SK-N-SH treated with all-trans-retinoic acid at 6 μM for 48 hours (cell line): ENCODE measurements around the gene CEP20.

Experiments
- ATAC-seq: fragments of 200-7000 bp; cut with Tn5 transposase; 3 replicates; pipeline ENCODE4 v1.9.1; 2020; ENCODE audit warnings: mild to moderate bottlenecking, moderate library complexity
- ARNTL ChIP-seq: fragments of 450-650 bp; formaldehyde crosslinking; IDR thresholded peaks from 2 replicates; pipeline ENCODE4 v1.5.0; 2020; ENCODE audit warnings: low read depth, mild to moderate bottlenecking, moderate library complexity, borderline replicate concordance
- BACH2 ChIP-seq: fragments of 250-450 bp; sonication (Bioruptor Pico); IDR thresholded peaks from 2 replicates; pipeline ENCODE4 v1.9.0; 2021; ENCODE audit warnings: mild to moderate bottlenecking, borderline replicate concordance
- CSDC2 ChIP-seq: fragments of 250-450 bp; sonication (Bioruptor Pico); IDR thresholded peaks from 2 replicates; pipeline ENCODE4 v1.5.0; 2020; ENCODE audit warnings: mild to moderate bottlenecking, moderate library complexity
- ESRRG ChIP-seq: fragments of 250-450 bp; sonication (Bioruptor Pico); IDR thresholded peaks from 2 replicates; pipeline ENCODE4 v1.6.1; 2021; ENCODE audit warnings: mild to moderate bottlenecking
- GLIS3 ChIP-seq: fragments of 250-450 bp; sonication (Bioruptor Pico); IDR thresholded peaks from 2 replicates; pipeline ENCODE4 v1.5.0; 2020; ENCODE audit warnings: mild to moderate bottlenecking, moderate library complexity
- ISL1 ChIP-seq: fragments of 250-450 bp; sonication (Bioruptor Pico); IDR thresholded peaks from 2 replicates; pipeline ENCODE4 v2.1.2; 2022; ENCODE audit warnings: mild to moderate bottlenecking, moderate library complexity
- OSR1 ChIP-seq: fragments of 250-450 bp; sonication (Bioruptor Pico); IDR thresholded peaks from 2 replicates; pipeline ENCODE4 v1.8.0; 2022; ENCODE audit warnings: moderate library complexity, mild to moderate bottlenecking, inconsistent platforms
- PPARA ChIP-seq: fragments of 250-450 bp; sonication (Bioruptor Pico); IDR thresholded peaks from 2 replicates; pipeline ENCODE4 v1.5.0; 2020; ENCODE audit warnings: mild to moderate bottlenecking, borderline replicate concordance
- RARB ChIP-seq: fragments of 250-450 bp; sonication (Bioruptor Pico); IDR thresholded peaks from 2 replicates; pipeline ENCODE4 v1.8.0; 2021; ENCODE audit warnings: mild to moderate bottlenecking, moderate library complexity
- SNAI2 ChIP-seq: fragments of 250-450 bp; sonication (Bioruptor Pico); IDR thresholded peaks from 2 replicates; pipeline ENCODE4 v1.5.0; 2020; ENCODE audit warnings: mild to moderate bottlenecking, moderate library complexity
- TCF4 ChIP-seq: fragments of 250-450 bp; sonication (Bioruptor Pico); IDR thresholded peaks from 2 replicates; pipeline ENCODE4 v1.8.0; 2021; ENCODE audit warnings: mild to moderate bottlenecking, moderate library complexity, borderline replicate concordance
- TOX ChIP-seq: fragments of 250-450 bp; sonication (Bioruptor Pico); IDR thresholded peaks from 2 replicates; pipeline ENCODE4 v1.8.0; 2021; ENCODE audit warnings: mild to moderate bottlenecking, moderate library complexity, borderline replicate concordance
- ZC3H10 ChIP-seq: fragments of 250-450 bp; sonication (Bioruptor Pico); IDR thresholded peaks from 2 replicates; pipeline ENCODE4 v1.5.1; 2021; ENCODE audit warnings: mild to moderate bottlenecking, moderate library complexity
- ZFP3 ChIP-seq: fragments of 250-450 bp; sonication (Bioruptor Pico); IDR thresholded peaks from 2 replicates; pipeline ENCODE4 v1.5.0; 2020; ENCODE audit warnings: mild to moderate bottlenecking, moderate library complexity
- ZFP30 ChIP-seq: fragments of 450-650 bp; formaldehyde crosslinking; IDR thresholded peaks from 2 replicates; pipeline ENCODE4 v1.5.0; 2022; ENCODE audit warnings: mild to moderate bottlenecking, moderate library complexity
- ZNF565 ChIP-seq: fragments of 450-650 bp; formaldehyde crosslinking; conservative IDR thresholded peaks from 2 replicates; pipeline ENCODE4 v1.5.0; 2020; ENCODE audit warnings: low read depth, mild to moderate bottlenecking, moderate library complexity
- ZNF70 ChIP-seq: fragments of 450-650 bp; formaldehyde crosslinking; IDR thresholded peaks from 2 replicates; pipeline ENCODE4 v1.5.0; 2020; ENCODE audit warnings: mild to moderate bottlenecking, moderate library complexity
- ZNF8 ChIP-seq: fragments of 450-650 bp; formaldehyde crosslinking; IDR thresholded peaks from 2 replicates; pipeline ENCODE4 v1.5.0; 2020; ENCODE audit warnings: mild to moderate bottlenecking, moderate library complexity
- TF ChIP-seq, protein P1 (sequence below): fragments of 250-450 bp; sonication (Bioruptor Pico); IDR thresholded peaks from 2 replicates; pipeline ENCODE4 v1.8.0; 2021; ENCODE audit warnings: low read depth, mild to moderate bottlenecking, moderate library complexity, borderline replicate concordance
- TF ChIP-seq, protein P2 (sequence below): fragments of 250-450 bp; sonication (Bioruptor Pico); IDR thresholded peaks from 2 replicates; pipeline ENCODE4 v1.5.1; 2020; ENCODE audit warnings: low read depth, mild to moderate bottlenecking, moderate library complexity
- TF ChIP-seq, protein P3 (sequence below): fragments of 250-450 bp; sonication (Bioruptor Pico); IDR thresholded peaks from 2 replicates; pipeline ENCODE4 v1.5.1; 2021; ENCODE audit warnings: mild to moderate bottlenecking, moderate library complexity
- TF ChIP-seq, protein P4 (sequence below): fragments of 250-450 bp; sonication (Bioruptor Pico); IDR thresholded peaks from 2 replicates; pipeline ENCODE4 v1.5.0; 2020; ENCODE audit warnings: mild to moderate bottlenecking, moderate library complexity

Gene CEP20

DNA sequence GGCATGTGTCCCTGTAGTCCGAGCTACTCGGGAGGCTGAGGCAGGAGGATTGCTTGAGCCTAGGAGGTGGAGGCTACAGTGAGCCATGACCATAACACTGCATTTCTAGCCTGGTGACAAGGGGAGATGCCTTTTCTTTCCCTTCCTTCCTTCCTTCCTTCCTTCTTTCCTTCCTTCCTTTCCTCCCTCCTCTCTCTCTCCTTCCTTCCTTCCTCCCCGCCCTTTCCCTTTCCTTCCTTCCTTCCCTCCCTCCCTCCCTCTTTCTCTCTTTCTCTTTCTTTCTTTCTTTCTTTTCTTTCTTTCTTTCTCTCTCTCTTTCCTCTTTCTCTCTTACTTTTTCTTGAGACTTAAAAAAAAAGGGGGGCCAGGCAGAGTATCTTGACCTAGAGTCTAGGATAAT is 3.1 kb upstream of the CEP20 start:
- no peak for ATAC-seq
- TF ChIP-seq ESRRG (CRISPR knock-in tag): no peak
- TF ChIP-seq ZNF70 (CRISPR knock-in tag): no peak
- TF ChIP-seq OSR1 (CRISPR knock-in tag): no peak
- no peak for TF ChIP-seq RARB (CRISPR knock-in tag)

DNA sequence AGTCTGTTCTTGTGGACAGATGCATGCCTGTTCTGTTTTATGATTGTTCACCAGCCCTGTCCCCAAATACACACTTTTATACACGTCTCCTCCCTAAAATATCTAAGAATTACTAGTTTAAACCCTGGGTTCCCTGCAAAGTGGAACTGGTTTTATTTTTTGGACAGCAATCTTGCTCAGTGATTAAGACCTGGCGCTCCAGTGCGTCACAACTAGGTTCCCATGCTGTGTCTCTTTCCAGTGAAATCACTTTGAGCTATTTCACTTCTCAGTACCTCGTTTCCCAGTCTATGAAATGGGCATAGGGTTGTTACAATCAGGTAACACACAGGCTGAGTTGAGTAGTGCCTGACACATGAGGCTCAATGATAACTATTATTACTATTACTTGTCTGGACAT is 1.1 kb downstream of the CEP20 start:
- ATAC-seq: no peak
- TF ChIP-seq SNAI2: no peak
- TF ChIP-seq CSDC2 (CRISPR knock-in tag): no peak
- no peak for TF ChIP-seq ZNF70 (CRISPR knock-in tag)
- TF ChIP-seq ZC3H10: no peak
- no peak for TF ChIP-seq ZNF8 (CRISPR knock-in tag)
- TF ChIP-seq ESRRG (CRISPR knock-in tag): no peak
- TF ChIP-seq ZFP30 (CRISPR knock-in tag): no peak
- TF ChIP-seq RARB (CRISPR knock-in tag): no peak
- TF ChIP-seq, protein P1, sequence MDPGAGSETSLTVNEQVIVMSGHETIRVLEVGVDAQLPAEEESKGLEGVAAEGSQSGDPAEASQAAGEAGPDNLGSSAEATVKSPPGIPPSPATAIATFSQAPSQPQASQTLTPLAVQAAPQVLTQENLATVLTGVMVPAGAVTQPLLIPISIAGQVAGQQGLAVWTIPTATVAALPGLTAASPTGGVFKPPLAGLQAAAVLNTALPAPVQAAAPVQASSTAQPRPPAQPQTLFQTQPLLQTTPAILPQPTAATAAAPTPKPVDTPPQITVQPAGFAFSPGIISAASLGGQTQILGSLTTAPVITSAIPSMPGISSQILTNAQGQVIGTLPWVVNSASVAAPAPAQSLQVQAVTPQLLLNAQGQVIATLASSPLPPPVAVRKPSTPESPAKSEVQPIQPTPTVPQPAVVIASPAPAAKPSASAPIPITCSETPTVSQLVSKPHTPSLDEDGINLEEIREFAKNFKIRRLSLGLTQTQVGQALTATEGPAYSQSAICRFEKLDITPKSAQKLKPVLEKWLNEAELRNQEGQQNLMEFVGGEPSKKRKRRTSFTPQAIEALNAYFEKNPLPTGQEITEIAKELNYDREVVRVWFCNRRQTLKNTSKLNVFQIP (CRISPR knock-in tag): no peak
- TF ChIP-seq ISL1: no peak
- no peak for TF ChIP-seq GLIS3 (CRISPR knock-in tag)
- TF ChIP-seq, protein P2, sequence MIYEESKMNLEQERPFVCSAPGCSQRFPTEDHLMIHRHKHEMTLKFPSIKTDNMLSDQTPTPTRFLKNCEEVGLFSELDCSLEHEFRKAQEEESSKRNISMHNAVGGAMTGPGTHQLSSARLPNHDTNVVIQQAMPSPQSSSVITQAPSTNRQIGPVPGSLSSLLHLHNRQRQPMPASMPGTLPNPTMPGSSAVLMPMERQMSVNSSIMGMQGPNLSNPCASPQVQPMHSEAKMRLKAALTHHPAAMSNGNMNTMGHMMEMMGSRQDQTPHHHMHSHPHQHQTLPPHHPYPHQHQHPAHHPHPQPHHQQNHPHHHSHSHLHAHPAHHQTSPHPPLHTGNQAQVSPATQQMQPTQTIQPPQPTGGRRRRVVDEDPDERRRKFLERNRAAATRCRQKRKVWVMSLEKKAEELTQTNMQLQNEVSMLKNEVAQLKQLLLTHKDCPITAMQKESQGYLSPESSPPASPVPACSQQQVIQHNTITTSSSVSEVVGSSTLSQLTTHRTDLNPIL (CRISPR knock-in tag): no peak

DNA sequence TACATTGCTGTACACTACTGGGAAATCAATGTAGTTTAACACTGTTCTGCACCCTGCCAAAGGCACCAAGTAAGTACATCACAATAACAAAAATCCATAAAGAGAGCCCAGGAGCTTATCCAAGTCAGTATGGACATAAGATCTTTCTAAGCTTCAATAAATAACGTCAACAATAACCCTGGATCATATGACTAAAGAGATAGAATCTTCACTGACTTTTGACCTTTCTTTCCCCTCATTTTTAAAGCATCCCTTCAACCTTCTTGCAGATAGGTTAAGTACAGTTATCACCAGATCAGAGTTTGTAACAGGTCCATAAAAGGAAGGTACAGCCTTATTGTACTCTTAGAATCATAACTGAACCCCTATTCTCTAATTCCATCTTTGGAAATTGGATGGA is 2.3 kb downstream of the CEP20 start:
- TF ChIP-seq ZNF565 (CRISPR knock-in tag): no peak
- no peak for TF ChIP-seq TOX (CRISPR knock-in tag)
- TF ChIP-seq TCF4 (CRISPR knock-in tag): no peak
- no peak for TF ChIP-seq ZC3H10
- TF ChIP-seq CSDC2 (CRISPR knock-in tag): no peak
- TF ChIP-seq BACH2: no peak
- no peak for TF ChIP-seq ZFP30 (CRISPR knock-in tag)
- no peak for TF ChIP-seq RARB (CRISPR knock-in tag)
- no peak for TF ChIP-seq ZNF70 (CRISPR knock-in tag)
- TF ChIP-seq ZFP3 (CRISPR knock-in tag): no peak
- TF ChIP-seq, protein P3, sequence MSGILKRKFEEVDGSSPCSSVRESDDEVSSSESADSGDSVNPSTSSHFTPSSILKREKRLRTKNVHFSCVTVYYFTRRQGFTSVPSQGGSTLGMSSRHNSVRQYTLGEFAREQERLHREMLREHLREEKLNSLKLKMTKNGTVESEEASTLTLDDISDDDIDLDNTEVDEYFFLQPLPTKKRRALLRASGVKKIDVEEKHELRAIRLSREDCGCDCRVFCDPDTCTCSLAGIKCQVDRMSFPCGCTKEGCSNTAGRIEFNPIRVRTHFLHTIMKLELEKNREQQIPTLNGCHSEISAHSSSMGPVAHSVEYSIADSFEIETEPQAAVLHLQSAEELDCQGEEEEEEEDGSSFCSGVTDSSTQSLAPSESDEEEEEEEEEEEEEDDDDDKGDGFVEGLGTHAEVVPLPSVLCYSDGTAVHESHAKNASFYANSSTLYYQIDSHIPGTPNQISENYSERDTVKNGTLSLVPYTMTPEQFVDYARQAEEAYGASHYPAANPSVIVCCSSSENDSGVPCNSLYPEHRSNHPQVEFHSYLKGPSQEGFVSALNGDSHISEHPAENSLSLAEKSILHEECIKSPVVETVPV (CRISPR knock-in tag): no peak
- TF ChIP-seq ZNF8 (CRISPR knock-in tag): no peak
- TF ChIP-seq ARNTL: no peak
- TF ChIP-seq, protein P1 (CRISPR knock-in tag): no peak
- ATAC-seq: no peak

DNA sequence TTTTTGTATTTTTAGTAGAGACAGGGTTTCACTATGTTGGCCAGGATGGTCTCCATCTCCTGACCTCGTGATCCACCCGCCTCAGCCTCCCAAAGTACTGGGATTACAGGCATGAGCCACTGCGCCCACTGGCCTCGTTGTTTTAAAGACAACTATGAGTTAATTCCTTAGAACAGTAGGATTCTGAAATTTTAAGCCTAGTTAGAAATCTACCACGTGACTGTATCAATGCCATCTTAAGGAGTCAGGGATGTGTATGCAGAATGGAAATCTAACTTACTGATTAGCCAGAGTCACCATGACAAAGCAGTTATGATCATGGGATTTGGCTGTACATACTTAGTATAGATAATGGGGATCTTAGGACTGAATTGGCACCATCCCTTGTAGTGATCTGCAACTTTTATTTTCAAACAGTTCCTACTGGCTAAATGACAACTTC is 2.8 kb downstream of the CEP20 start:
- ATAC-seq: no peak
- TF ChIP-seq, protein P1 (CRISPR knock-in tag): no peak
- no peak for TF ChIP-seq ZNF8 (CRISPR knock-in tag)
- TF ChIP-seq, protein P2 (CRISPR knock-in tag): no peak
- TF ChIP-seq GLIS3 (CRISPR knock-in tag): no peak
- no peak for TF ChIP-seq ZFP3 (CRISPR knock-in tag)
- TF ChIP-seq, protein P4, sequence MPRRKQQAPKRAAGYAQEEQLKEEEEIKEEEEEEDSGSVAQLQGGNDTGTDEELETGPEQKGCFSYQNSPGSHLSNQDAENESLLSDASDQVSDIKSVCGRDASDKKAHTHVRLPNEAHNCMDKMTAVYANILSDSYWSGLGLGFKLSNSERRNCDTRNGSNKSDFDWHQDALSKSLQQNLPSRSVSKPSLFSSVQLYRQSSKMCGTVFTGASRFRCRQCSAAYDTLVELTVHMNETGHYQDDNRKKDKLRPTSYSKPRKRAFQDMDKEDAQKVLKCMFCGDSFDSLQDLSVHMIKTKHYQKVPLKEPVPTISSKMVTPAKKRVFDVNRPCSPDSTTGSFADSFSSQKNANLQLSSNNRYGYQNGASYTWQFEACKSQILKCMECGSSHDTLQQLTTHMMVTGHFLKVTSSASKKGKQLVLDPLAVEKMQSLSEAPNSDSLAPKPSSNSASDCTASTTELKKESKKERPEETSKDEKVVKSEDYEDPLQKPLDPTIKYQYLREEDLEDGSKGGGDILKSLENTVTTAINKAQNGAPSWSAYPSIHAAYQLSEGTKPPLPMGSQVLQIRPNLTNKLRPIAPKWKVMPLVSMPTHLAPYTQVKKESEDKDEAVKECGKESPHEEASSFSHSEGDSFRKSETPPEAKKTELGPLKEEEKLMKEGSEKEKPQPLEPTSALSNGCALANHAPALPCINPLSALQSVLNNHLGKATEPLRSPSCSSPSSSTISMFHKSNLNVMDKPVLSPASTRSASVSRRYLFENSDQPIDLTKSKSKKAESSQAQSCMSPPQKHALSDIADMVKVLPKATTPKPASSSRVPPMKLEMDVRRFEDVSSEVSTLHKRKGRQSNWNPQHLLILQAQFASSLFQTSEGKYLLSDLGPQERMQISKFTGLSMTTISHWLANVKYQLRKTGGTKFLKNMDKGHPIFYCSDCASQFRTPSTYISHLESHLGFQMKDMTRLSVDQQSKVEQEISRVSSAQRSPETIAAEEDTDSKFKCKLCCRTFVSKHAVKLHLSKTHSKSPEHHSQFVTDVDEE: no peak
- TF ChIP-seq PPARA: no peak
- TF ChIP-seq RARB (CRISPR knock-in tag): no peak
- no peak for TF ChIP-seq ZC3H10
- no peak for TF ChIP-seq OSR1 (CRISPR knock-in tag)
- TF ChIP-seq ESRRG (CRISPR knock-in tag): no peak
- TF ChIP-seq TCF4 (CRISPR knock-in tag): no peak
